Measurements from ENCODE around the gene NHSL1. TPM values are rescaled to one million over a fixed set of nuclear protein-coding genes. Genes with fewer than 3 reads are reported as not detected.

The NHSL1 gene
- polyA plus RNA-seq, 3 donors = 10.1 to 11.6 (median 10.8) TPM

GRCh38 chr6:138467901-138468300 is 31.4 kb downstream of the NHSL1 start:
- no peak for DNase-seq (ENCODE audit: low read depth in 3 of 3, low spot score in 2 of 3)

DNA sequence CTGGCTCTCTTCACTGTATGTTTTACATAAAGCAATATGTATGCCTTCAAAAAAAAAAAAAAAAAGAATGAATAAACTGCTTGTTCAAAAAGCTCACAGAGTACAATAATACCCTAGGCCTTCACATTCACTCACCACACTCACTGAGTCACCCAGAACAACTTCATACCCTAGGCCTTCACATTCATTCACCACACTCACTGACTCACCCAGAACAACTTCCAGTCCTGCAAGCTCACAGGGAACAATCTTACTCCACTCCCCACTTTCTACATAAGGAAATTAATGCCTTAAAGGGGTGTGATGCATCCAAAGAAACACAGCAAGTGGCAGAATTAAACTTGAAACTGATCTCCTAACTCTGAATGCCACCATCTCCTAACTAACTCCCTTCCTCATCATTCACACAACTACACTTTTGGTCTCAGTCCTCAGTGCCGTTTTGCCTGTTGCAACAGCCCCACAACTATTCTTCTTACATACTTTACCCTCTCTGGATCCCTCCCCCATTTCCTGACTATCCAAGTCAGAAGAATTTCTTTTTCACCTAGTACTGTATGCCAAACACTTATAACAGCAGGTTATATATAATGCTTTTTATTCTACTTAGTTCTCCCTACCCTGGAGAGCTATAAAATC is 34.2 kb downstream of the NHSL1 start:
- DNase-seq (ENCODE audit: low read depth in 3 of 3, low spot score in 2 of 3) = no peak

GRCh38 chr6:138464085-138464484 is 35.2 kb downstream of the NHSL1 start:
- DNase-seq (ENCODE audit: low read depth in 3 of 3, low spot score in 2 of 3) = no peak

GRCh38 chr6:138461647-138462046 is 37.6 kb downstream of the NHSL1 start:
- no peak for DNase-seq (ENCODE audit: low read depth in 3 of 3, low spot score in 2 of 3)

DNA sequence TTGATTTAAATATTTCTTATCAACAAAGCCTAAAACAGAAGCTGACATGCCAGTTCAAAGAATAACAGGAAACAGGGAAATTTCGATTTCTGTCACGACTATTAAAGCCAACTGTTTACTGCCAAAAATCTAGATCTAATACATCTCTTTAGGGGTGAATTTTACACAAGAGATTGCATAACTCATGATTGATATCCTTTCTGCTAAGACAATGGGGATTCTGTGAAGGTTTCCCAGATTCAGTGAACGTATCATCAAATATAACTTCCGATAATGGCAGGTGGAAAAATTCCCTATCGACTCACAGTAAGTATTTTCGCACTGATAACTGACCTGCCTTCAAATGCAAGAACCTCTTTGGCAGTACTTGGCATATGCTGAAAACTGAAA is 42.9 kb downstream of the NHSL1 start:
- DNase-seq (ENCODE audit: low read depth in 3 of 3, low spot score in 2 of 3) = no peak

GRCh38 chr6:138455746-138456400 is 43.4 kb downstream of the NHSL1 start:
- DNase-seq (ENCODE audit: low read depth in 3 of 3, low spot score in 2 of 3) = no peak

DNA sequence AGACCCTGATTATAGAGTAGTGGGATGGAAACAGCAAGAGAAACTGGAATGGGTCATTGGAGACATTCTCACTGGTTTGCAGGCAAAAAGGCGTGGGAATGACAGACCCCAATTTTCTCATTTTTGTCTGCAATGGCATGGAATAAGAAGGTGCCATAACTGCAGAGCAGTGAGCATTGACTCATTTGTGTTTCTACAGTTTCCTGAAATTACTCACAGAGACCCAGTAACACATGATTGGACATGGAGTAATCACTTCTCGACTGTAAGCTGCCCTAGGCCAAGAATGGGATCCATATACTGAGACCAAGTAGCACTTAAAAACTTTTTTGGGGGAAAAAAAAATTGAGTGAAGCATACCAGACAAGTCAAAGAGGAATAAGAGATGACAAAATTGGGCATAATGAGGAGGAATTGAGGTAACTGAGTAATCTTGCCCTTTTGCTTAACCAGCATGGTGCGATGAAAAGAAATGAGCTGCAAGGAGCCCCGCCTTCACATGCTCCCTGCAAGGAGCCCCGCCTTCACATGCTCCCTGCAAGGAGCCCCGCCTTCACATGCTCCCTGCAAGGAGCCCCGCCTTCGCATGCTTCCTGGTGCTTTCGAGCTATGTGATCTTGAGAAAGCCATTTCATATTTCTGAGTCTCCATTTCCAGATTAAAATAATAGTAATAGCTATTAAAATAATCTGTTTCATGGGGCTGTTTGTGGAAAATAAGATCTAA is 44.1 kb downstream of the NHSL1 start:
- DNase-seq (ENCODE audit: low read depth in 3 of 3, low spot score in 2 of 3) = no peak

DNA sequence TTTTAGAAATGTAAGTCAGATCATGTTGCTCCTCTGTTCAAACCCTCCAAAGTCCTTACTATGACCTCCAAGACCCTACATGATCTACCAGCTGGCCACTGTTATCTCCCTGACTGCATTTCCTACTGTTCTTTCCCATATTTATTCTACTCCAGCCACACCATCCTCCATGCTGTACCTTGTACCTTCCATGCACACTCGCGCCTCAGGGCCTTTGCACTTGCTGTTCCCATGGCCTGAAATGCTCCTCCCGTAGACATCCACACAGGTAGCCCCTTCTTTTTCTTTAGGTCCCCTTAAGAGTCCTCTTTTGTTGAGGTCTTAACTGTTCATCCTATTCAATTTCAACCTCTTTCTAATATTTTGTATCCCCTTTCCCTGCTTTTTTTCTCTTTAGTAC is 48.3 kb downstream of the NHSL1 start:
- no peak for DNase-seq (ENCODE audit: low read depth in 3 of 3, low spot score in 2 of 3)

DNA sequence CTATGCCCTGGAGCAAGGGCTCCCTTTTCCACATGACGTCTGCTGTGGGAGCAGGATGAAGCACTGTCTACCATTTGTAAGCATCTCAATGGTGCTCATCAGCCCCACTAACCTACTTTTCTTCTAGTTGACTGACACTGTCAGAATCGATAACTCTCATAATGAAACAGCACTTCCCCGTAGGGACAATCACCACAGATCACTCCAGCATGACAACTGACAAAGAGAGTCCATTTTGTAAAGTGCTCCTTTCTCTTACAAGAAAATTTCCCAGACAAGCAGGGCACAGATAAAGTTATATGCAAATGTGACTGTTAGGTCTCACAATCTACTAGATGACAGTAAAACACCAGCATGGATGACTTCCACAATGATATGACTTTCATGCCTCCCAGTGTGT is 48.8 kb downstream of the NHSL1 start:
- DNase-seq (ENCODE audit: low read depth in 3 of 3, low spot score in 2 of 3) = no peak

- no peak for DNase-seq (ENCODE audit: low read depth in 3 of 3, low spot score in 2 of 3)
Measured at GRCh38 chr6:138446821-138447220, 52.5 kb downstream of the NHSL1 start.

GRCh38 chr6:138443979-138444378 is 55.3 kb downstream of the NHSL1 start:
- no peak for DNase-seq (ENCODE audit: low read depth in 3 of 3, low spot score in 2 of 3)

DNA sequence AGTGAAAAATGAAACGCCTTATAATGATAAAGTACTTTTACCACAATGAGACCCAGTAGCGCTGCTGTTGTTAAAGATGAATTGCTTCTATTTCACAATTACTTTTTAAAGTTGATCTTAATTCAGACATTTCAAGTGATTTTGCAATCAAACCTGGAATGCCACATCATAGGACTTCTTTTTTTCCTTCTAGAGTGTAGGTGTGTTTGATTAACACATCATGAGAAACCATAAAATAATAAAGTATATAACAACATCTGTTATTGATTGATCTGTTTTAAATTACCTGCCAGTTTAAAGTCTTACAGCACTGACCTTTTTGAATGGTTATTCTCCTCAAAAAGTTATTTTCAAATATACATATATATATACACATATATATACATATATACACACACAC is 56.6 kb downstream of the NHSL1 start:
- DNase-seq (ENCODE audit: low read depth in 3 of 3, low spot score in 2 of 3) = no peak

DNA sequence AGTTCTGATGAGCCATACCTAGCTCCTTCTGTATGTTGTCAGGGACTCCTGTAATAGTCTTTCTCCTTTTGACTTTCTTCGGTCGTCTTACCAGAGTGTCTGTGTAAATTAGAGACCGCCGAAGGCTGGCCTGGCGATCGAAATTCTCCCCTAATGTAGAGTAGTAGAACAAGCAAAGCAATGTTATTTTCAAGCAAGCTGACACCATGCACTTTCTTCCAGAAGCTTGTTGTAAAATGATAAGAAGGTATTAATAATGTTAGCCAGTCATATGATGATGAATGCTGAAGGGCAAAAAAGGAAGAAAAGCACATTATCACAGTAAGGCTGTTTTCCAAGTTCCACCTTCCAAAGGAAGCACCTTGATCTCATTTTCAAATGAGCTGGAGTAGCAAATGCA is 57.3 kb downstream of the NHSL1 start:
- DNase-seq (ENCODE audit: low read depth in 3 of 3, low spot score in 2 of 3) = no peak

DNA sequence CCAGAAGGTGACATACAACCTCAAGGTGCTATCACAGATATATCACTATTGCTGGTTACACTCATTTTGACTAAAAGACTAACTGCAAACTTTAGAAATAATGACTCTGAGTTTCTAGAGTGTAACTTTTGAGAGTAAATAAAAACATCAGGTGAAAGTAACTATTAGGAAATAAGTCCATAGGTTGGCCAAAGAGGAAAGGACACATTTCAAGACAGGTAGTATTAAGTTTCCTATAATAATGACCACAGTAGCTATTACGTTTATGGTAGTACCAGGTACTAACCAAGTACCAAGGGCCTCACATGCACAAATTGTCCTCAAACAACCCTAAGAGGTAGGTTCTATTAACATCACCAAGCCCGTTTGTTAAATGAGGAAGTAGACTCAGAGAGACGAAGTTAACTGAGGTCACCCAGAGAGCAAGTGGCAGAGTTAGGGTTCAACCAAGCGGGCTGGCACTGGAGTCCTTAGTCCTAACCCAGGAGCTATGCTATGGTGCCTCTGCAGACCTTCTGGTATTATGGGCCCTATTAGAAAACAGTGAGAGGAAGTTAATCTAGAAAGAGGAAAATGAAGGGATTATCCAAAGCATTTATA is 58.4 kb downstream of the NHSL1 start:
- no peak for DNase-seq (ENCODE audit: low read depth in 3 of 3, low spot score in 2 of 3)

- no peak for DNase-seq (ENCODE audit: low read depth in 3 of 3, low spot score in 2 of 3)
Measured at GRCh38 chr6:138440296-138440695, 59.0 kb downstream of the NHSL1 start.

DNA sequence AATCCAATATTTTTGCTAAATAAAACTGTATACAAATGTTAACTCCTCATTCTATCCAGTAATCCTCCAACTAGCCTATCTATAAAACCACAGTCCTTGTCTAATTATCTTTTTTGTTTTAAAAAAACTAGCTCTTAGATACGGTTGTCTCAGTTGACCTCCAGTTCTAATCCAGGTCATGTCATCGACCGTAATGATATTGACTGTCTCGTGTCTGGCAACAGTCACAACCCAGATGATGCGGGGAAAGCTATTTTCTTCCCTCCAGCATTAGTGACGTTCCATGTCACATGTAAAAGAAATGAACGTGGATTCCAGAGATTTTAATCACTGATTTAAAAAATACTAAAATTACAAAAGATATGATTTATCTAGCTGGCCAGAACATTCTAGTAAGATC is 59.7 kb downstream of the NHSL1 start:
- DNase-seq (ENCODE audit: low read depth in 3 of 3, low spot score in 2 of 3) = no peak

GRCh38 chr6:138434925-138435324 is 64.4 kb downstream of the NHSL1 start:
- DNase-seq (ENCODE audit: low read depth in 3 of 3, low spot score in 2 of 3) = no peak

DNA sequence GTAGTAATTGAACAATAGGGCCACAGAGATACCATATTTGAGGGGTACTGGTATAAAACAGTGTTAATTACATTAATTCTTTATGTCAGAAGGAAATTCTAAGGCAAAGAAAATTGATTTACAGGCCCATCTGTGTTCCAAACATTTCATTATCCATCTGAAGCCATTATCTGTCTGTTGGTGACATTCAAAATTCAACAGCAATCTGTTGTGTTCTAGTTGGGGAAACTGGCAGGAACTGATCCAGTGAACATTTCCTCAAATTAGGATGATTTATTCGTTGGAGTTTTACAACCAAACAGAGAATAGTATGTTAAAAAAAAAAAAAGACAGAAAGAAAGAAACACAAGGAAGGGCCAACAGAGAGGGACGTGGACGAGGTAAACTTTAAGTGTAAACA is 65.2 kb downstream of the NHSL1 start:
- no peak for DNase-seq (ENCODE audit: low read depth in 3 of 3, low spot score in 2 of 3)

- DNase-seq (ENCODE audit: low read depth in 3 of 3, low spot score in 2 of 3) = no peak
Measured at GRCh38 chr6:138432063-138432356, 67.3 kb downstream of the NHSL1 start.

DNA sequence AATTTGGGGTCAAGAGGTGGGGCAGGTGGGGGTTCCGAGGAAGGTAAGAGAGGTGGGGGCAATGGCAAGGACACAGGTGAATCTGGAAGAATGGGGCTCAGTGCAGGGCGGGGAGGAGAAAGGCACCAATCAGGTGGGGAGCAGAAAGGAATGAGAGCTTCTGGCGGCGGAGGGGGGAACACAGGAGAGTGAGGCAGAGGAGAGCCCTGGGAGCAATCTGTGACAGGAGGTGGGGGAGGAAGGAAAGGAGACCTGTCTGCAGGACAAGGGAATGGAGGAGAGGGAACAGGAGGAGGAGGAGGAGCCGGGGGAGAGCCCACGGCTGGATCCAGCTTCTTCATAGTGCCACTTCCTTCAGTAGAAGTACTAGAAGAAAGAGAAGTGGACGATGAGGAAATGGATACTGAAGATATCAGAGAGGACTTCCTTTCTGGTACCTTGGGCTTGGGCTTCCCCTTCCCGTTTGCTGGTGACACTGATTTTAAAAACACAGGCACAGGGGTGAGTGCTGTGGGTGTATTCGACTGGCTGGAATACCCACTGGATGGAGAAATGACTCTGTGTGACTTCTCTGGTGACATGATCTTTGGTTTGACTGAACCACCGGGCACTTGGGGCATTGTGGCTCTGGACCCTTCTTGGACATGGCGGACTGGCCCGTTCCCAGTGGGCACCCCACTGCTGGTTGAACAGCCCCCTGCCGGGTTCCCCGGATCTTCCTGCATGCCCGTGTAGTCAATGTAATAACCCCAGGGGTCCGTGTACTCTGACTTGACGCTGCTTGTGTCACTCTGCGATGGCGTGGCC is 67.8 kb downstream of the NHSL1 start:
- DNase-seq (ENCODE audit: low read depth in 3 of 3, low spot score in 2 of 3) = no peak

All from right renal cortex interstitium (tissue), 3 donors.